K562 (cell line): ENCODE measurements around the gene NQO2. TPM values are rescaled to one million over a fixed set of nuclear protein-coding genes. Genes with fewer than 3 reads are reported as not detected.
A peak's percentile ranks its signal among the peaks of the same experiment; 100 is the strongest.

Experiments used
- HMGN3 ChIP-seq: IDR thresholded peaks from 2 replicates; pipeline ENCODE4 v1.6.1; 2011; ENCODE audit warnings: borderline replicate concordance, low read depth, mild to moderate bottlenecking, mixed read lengths, low read length; ENCODE audit not compliant: insufficient read length; ENCODE audit errors: extremely low read depth
- HNRNPK ChIP-seq: fragments of 200-400 bp; formaldehyde crosslinking; IDR thresholded peaks from one replicate; pipeline ENCODE4 v1.6.1; 2018; ENCODE audit warnings: mild to moderate bottlenecking, low read depth, low read length; ENCODE audit not compliant: poor library complexity, severe bottlenecking
- NONO ChIP-seq, 2 experiments: fragments of 200-400 bp in 1 of 2; fragments of 450-650 bp in 1 of 2; formaldehyde crosslinking in 1 of 2; IDR thresholded peaks; 2 replicates each; pipeline ENCODE4 v1.6.1; 2017; ENCODE audit warnings: low read depth in 2 of 2, mild to moderate bottlenecking in 2 of 2, moderate library complexity in 2 of 2, low read length in 1 of 2
- RFX5 ChIP-seq: IDR thresholded peaks from 2 replicates; pipeline ENCODE4 v1.6.1; 2011; ENCODE audit warnings: low read depth, mild to moderate bottlenecking, improper control_type of control experiment, low read length
- TCF7 ChIP-seq: sonication (generic); IDR thresholded peaks from 2 replicates; pipeline ENCODE4 v1.6.1; 2016; ENCODE audit warnings: antibody characterized with exemption, borderline replicate concordance
- ZNF121 ChIP-seq: sonication (generic); formaldehyde crosslinking; conservative IDR thresholded peaks from 2 replicates; pipeline ENCODE4 v1.8.0; 2022; ENCODE audit warnings: missing genetic modification reagents
- ZNF263 ChIP-seq: sonication (generic); formaldehyde crosslinking; IDR thresholded peaks from 2 replicates; pipeline ENCODE4 v1.8.0; 2022; ENCODE audit warnings: mild to moderate bottlenecking, missing genetic modification reagents, borderline replicate concordance
- ZNF584 ChIP-seq: fragments of 200-800 bp; sonication (Bioruptor generic); IDR thresholded peaks from 2 replicates; pipeline ENCODE4 v1.6.1; 2016; ENCODE audit warnings: low read depth, mild to moderate bottlenecking, missing genetic modification characterization, missing compliant biosample characterization
- ZNF644 ChIP-seq: fragments of 200-800 bp; sonication (Bioruptor generic); IDR thresholded peaks from 2 replicates; pipeline ENCODE4 v1.6.1; 2016; ENCODE audit warnings: low read depth, missing genetic modification characterization, missing compliant biosample characterization
- ZNF785 ChIP-seq: fragments of 250-450 bp; sonication (Bioruptor Pico); IDR thresholded peaks from 2 replicates; pipeline ENCODE4 v1.4.0; 2020; ENCODE audit warnings: mild to moderate bottlenecking
- polyA plus RNA-seq, 8 experiments: library from polyadenylated mRNA; depleted of rRNA in 4 of 8; stranded (reverse) in 5 of 8; unstranded in 3 of 8; fragments of >200 nt; fragmentation: Nextera tagmentation in 2 of 8; fragmentation: Illumina TruSeq in 1 of 8; extraction: Ambion mirVana in 2 of 8; extraction: Trizol in 1 of 8; gene quantifications; 2 replicates each; pipeline versions ENCODE4 v1.2.1 to v1.2.3, GENCODE V29; 2011 to 2014; ENCODE audit warnings: inconsistent platforms in 1 of 8, missing spikeins in 1 of 8
- total RNA-seq, 7 experiments: library from RNA; depleted of rRNA in 6 of 7; stranded (reverse); fragments of >200 nt in 6 of 7; fragmentation: Illumina TruSeq in 2 of 7; extraction: Trizol in 2 of 7; gene quantifications; 2 replicates each; pipeline versions ENCODE4 v1.2.1 to v1.2.3, GENCODE V29; 2011 to 2021; ENCODE audit warnings: low replicate concordance in 1 of 7
- TF ChIP-seq, protein P1 (sequence below): fragments of 250-450 bp; sonication (Bioruptor Pico); IDR thresholded peaks from 2 replicates; pipeline ENCODE4 v1.4.0; 2020
- TF ChIP-seq, protein P2 (sequence below): fragments of 450-650 bp; formaldehyde crosslinking; IDR thresholded peaks from 2 replicates; pipeline ENCODE4 v1.4.0; 2020; ENCODE audit warnings: mild to moderate bottlenecking, mixed read lengths
- TF ChIP-seq, protein P3 (sequence below): fragments of 450-650 bp; IDR thresholded peaks from 2 replicates; pipeline ENCODE4 v1.7.0; 2016; ENCODE audit warnings: borderline replicate concordance
- TF ChIP-seq, protein P4 (sequence below): fragments of 450-650 bp; IDR thresholded peaks from 2 replicates; pipeline ENCODE4 v1.6.1; 2016; ENCODE audit warnings: mild to moderate bottlenecking

NQO2 gene
- total and polyA plus RNA-seq, 9 of the 15 experiments (the other 6 are each of a cell fraction or from before 2014, with no cell fraction given) = 54.6 to 214 (median 116) TPM

DNA sequence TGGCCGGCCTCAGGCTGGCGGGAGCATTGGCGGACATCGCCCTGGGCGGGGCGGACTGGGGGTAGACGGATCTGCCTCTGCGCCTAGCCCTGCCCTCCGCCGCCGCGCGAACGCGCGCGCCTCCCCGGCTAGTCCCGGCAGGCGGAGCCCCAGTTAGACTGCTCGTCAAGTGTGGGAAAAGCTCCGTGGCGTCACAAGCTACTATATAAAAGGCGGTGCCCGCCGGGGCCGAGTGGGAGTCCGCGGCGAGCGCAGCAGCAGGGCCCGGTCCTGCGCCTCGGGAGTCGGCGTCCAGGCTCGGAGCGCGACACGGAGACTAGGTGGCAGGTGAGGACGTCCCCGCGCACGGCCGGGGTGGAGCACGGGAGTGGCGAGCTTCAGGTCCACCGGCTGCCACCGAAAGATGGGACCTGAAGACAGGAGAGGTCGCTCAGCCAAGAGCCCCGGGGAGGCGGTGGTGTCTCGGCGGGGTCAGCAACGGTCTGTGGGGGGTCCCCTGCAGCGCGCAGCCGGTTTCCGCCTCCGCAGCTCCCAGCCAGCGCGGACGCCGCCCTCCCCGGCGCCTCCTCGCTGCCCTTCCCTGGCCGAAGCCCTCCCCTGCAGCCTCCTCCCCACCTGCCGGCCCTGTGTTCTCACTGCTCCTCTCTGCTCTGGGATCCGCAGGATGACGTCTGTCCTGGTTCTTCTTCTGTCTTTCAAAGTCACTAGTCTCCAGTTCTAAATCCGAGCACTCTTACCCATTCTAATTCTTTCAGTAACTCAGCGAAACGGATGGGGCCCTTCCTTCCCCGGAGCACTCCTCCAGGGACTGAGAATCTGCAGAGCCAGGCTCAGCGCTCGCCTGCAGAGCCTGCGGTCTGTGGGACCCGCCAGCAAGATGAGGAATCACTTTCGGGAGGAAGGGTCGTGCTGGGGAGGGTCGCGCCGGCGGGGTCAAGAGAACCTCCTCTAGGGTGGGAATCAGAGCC lies 64.3 kb downstream of the NQO2 start (continued):
- TF ChIP-seq, protein P1, sequence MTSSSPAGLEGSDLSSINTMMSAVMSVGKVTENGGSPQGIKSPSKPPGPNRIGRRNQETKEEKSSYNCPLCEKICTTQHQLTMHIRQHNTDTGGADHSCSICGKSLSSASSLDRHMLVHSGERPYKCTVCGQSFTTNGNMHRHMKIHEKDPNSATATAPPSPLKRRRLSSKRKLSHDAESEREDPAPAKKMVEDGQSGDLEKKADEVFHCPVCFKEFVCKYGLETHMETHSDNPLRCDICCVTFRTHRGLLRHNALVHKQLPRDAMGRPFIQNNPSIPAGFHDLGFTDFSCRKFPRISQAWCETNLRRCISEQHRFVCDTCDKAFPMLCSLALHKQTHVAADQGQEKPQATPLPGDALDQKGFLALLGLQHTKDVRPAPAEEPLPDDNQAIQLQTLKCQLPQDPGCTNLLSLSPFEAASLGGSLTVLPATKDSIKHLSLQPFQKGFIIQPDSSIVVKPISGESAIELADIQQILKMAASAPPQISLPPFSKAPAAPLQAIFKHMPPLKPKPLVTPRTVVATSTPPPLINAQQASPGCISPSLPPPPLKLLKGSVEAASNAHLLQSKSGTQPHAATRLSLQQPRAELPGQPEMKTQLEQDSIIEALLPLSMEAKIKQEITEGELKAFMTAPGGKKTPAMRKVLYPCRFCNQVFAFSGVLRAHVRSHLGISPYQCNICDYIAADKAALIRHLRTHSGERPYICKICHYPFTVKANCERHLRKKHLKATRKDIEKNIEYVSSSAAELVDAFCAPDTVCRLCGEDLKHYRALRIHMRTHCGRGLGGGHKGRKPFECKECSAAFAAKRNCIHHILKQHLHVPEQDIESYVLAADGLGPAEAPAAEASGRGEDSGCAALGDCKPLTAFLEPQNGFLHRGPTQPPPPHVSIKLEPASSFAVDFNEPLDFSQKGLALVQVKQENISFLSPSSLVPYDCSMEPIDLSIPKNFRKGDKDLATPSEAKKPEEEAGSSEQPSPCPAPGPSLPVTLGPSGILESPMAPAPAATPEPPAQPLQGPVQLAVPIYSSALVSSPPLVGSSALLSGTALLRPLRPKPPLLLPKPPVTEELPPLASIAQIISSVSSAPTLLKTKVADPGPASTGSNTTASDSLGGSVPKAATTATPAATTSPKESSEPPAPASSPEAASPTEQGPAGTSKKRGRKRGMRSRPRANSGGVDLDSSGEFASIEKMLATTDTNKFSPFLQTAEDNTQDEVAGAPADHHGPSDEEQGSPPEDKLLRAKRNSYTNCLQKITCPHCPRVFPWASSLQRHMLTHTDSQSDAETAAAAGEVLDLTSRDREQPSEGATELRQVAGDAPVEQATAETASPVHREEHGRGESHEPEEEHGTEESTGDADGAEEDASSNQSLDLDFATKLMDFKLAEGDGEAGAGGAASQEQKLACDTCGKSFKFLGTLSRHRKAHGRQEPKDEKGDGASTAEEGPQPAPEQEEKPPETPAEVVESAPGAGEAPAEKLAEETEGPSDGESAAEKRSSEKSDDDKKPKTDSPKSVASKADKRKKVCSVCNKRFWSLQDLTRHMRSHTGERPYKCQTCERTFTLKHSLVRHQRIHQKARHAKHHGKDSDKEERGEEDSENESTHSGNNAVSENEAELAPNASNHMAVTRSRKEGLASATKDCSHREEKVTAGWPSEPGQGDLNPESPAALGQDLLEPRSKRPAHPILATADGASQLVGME (CRISPR knock-in tag) = peak; percentile 69
- no peak for TF ChIP-seq ZNF644
- TF ChIP-seq HMGN3 = peak; percentile 54
- TF ChIP-seq, protein P2, sequence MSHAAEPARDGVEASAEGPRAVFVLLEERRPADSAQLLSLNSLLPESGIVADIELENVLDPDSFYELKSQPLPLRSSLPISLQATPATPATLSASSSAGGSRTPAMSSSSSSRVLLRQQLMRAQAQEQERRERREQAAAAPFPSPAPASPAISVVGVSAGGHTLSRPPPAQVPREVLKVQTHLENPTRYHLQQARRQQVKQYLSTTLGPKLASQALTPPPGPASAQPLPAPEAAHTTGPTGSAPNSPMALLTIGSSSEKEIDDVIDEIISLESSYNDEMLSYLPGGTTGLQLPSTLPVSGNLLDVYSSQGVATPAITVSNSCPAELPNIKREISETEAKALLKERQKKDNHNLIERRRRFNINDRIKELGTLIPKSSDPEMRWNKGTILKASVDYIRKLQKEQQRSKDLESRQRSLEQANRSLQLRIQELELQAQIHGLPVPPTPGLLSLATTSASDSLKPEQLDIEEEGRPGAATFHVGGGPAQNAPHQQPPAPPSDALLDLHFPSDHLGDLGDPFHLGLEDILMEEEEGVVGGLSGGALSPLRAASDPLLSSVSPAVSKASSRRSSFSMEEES (CRISPR knock-in tag) = no peak
- peak; percentile 74 to 97 for TF ChIP-seq NONO (IDR thresholded peaks at IDR 0.05; ENCODE audit: low read depth in 2 of 2, low read length in 1 of 2)
- TF ChIP-seq, protein P3, sequence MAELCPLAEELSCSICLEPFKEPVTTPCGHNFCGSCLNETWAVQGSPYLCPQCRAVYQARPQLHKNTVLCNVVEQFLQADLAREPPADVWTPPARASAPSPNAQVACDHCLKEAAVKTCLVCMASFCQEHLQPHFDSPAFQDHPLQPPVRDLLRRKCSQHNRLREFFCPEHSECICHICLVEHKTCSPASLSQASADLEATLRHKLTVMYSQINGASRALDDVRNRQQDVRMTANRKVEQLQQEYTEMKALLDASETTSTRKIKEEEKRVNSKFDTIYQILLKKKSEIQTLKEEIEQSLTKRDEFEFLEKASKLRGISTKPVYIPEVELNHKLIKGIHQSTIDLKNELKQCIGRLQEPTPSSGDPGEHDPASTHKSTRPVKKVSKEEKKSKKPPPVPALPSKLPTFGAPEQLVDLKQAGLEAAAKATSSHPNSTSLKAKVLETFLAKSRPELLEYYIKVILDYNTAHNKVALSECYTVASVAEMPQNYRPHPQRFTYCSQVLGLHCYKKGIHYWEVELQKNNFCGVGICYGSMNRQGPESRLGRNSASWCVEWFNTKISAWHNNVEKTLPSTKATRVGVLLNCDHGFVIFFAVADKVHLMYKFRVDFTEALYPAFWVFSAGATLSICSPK = no peak
- TF ChIP-seq ZNF584 (CRISPR knock-in tag) = no peak
- no peak for TF ChIP-seq RFX5
- no peak for TF ChIP-seq HNRNPK
- TF ChIP-seq ZNF263 (CRISPR knock-in tag) = peak; percentile 91
- TF ChIP-seq ZNF785 (CRISPR knock-in tag) = no peak
- TF ChIP-seq TCF7 = no peak
- no peak for TF ChIP-seq ZNF121 (CRISPR knock-in tag)
- TF ChIP-seq, protein P4, sequence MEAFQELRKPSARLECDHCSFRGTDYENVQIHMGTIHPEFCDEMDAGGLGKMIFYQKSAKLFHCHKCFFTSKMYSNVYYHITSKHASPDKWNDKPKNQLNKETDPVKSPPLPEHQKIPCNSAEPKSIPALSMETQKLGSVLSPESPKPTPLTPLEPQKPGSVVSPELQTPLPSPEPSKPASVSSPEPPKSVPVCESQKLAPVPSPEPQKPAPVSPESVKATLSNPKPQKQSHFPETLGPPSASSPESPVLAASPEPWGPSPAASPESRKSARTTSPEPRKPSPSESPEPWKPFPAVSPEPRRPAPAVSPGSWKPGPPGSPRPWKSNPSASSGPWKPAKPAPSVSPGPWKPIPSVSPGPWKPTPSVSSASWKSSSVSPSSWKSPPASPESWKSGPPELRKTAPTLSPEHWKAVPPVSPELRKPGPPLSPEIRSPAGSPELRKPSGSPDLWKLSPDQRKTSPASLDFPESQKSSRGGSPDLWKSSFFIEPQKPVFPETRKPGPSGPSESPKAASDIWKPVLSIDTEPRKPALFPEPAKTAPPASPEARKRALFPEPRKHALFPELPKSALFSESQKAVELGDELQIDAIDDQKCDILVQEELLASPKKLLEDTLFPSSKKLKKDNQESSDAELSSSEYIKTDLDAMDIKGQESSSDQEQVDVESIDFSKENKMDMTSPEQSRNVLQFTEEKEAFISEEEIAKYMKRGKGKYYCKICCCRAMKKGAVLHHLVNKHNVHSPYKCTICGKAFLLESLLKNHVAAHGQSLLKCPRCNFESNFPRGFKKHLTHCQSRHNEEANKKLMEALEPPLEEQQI = no peak
